HepG2 (cell line): ENCODE data around the gene CYP2A7. TPM values are rescaled to one million over a fixed set of nuclear protein-coding genes. Genes with fewer than 3 reads are reported as not detected.

Source experiments
- ATAC-seq: fragments of 200-7000 bp; cut with Tn5 transposase; 3 replicates; pipeline ENCODE4 v1.9.1; 2020; ENCODE audit warnings: mild to moderate bottlenecking, moderate library complexity
- BruUV-seq: library from RNA; stranded (reverse); fragments of 400-500 nt; replicated peaks from 2 replicates; lab custom pipeline; 2021; lab: Mats Ljungman, UMichigan
- CTCF ChIA-PET: fragments of 300-600 bp; formaldehyde crosslinking; extraction: SDS; loops from one replicate; lab custom pipeline; 2021; ENCODE audit warnings: low total read pairs, inconsistent platforms, low intra/inter-chr PET ratio; lab: Yijun Ruan, JAX
- POLR2A ChIA-PET: fragments of 350-600 bp; sonication (Branson Sonifier 250); formaldehyde crosslinking; loops from one replicate; lab custom pipeline; 2020; ENCODE audit warnings: antibody characterized with exemption, inconsistent platforms; lab: Yijun Ruan, JAX
- DNase-seq: peaks from one replicate; pipeline ENCODE4 v3.0.0-alpha.2; 2015; ENCODE audit warnings: low spot score
- FAIRE-seq: peaks from 3 replicates; lab custom pipeline; 2011; peaks lifted over from hg19 to GRCh38; lab: Jason Lieb, UNC
- H2AFZ ChIP-seq: one replicate; pipeline ENCODE4 v1.6.1; 2011; ENCODE audit warnings: low read length, inconsistent platforms
- H3K27ac ChIP-seq: fragments of 300-600 bp; 3 replicates; pipeline ENCODE4 v1.8.0; 2011; ENCODE audit warnings: mixed run types, mild to moderate bottlenecking, mixed read lengths, low read length, inconsistent platforms; ENCODE audit not compliant: insufficient read depth; ENCODE audit errors: extremely low read length
- H3K27me3 ChIP-seq, 2 experiments: fragments of 200-600 bp in 1 of 2; 2 replicates in 1 of 2; 3 replicates in 1 of 2; pipeline versions ENCODE4 v1.6.0 to v1.8.0; 2011; ENCODE audit warnings: low read length in 2 of 2, mild to moderate bottlenecking in 2 of 2, moderate library complexity in 2 of 2, inconsistent platforms in 1 of 2; ENCODE audit not compliant: insufficient read depth in 2 of 2, control insufficient read depth in 1 of 2
- H3K36me3 ChIP-seq, 2 experiments: fragments of 200-600 bp in 1 of 2; replicated peaks in 1 of 2; 2 replicates in 1 of 2; 3 replicates in 1 of 2; pipeline versions ENCODE4 v1.5.1 to v1.8.0; 2011; ENCODE audit warnings: low read length in 2 of 2, inconsistent platforms in 1 of 2; ENCODE audit not compliant: insufficient read depth in 2 of 2, control insufficient read depth in 1 of 2
- H3K4me1 ChIP-seq: 2 replicates; pipeline ENCODE4 v1.5.1; 2012; ENCODE audit warnings: low read length, inconsistent platforms; ENCODE audit not compliant: insufficient read depth
- H3K4me2 ChIP-seq: 2 replicates; pipeline ENCODE4 v1.6.0; 2011; ENCODE audit warnings: low read depth, low read length, inconsistent platforms
- H3K4me3 ChIP-seq, 3 experiments: fragments of 200-600 bp in 1 of 3; sonication (generic), shearing (Covaris generic) in 1 of 3; replicated peaks in 1 of 3; 2 replicates each; pipeline ENCODE4 v1.5.1; 2011 to 2016; ENCODE audit warnings: low read length in 3 of 3, inconsistent platforms in 2 of 3, low read depth in 2 of 3, mild to moderate bottlenecking in 2 of 3, control low read depth in 1 of 3, mixed read lengths in 1 of 3; ENCODE audit not compliant: insufficient read depth in 1 of 3
- H3K79me2 ChIP-seq: one replicate; pipeline ENCODE4 v1.6.1; 2011; ENCODE audit warnings: low read length, inconsistent platforms; ENCODE audit not compliant: insufficient read depth
- H3K9ac ChIP-seq: 2 replicates; pipeline ENCODE4 v1.6.0; 2011; ENCODE audit warnings: mild to moderate bottlenecking, low read depth, low read length, inconsistent platforms; ENCODE audit not compliant: insufficient read depth
- H3K9me3 ChIP-seq: 2 replicates; pipeline ENCODE4 v1.5.1; 2012; ENCODE audit warnings: mild to moderate bottlenecking, low read length
- H4K20me1 ChIP-seq: 2 replicates; pipeline ENCODE4 v1.6.0; 2011; ENCODE audit warnings: inconsistent platforms, mild to moderate bottlenecking, low read length, moderate library complexity; ENCODE audit not compliant: insufficient read depth
- BORCS8-MEF2B ChIP-seq: sonication (generic); formaldehyde crosslinking; IDR thresholded peaks from 2 replicates; pipeline ENCODE4 v1.8.0; 2022; ENCODE audit warnings: mild to moderate bottlenecking, missing genetic modification reagents
- DMTF1 ChIP-seq: sonication (generic); formaldehyde crosslinking; IDR thresholded peaks from 2 replicates; pipeline ENCODE4 v1.4.0; 2020; ENCODE audit warnings: mild to moderate bottlenecking, missing genetic modification reagents
- MAFG ChIP-seq: sonication (generic); formaldehyde crosslinking; IDR thresholded peaks from 2 replicates; pipeline ENCODE4 v1.5.1; 2020; ENCODE audit warnings: mild to moderate bottlenecking, missing genetic modification reagents
- MBNL3 ChIP-seq: fragments of 250-450 bp; sonication (Bioruptor Pico); conservative IDR thresholded peaks from 2 replicates; pipeline ENCODE4 v1.8.0; 2022; ENCODE audit warnings: mild to moderate bottlenecking, inconsistent platforms
- NONO ChIP-seq, 2 experiments: fragments of 450-650 bp in 1 of 2; sonication (generic) in 1 of 2; formaldehyde crosslinking in 1 of 2; IDR thresholded peaks in 1 of 2; conservative IDR thresholded peaks in 1 of 2; 2 replicates each; pipeline versions ENCODE4 v1.6.1 to v1.8.0; 2017 to 2022; ENCODE audit warnings: mild to moderate bottlenecking in 1 of 2, missing genetic modification reagents in 1 of 2, moderate library complexity in 1 of 2
- SP1 ChIP-seq, 2 experiments: fragments of 450-650 bp in 1 of 2; sonication (generic) in 1 of 2; formaldehyde crosslinking in 1 of 2; IDR thresholded peaks; 2 replicates each; pipeline versions ENCODE4 v1.4.0 to v1.6.1; 2016 to 2020; ENCODE audit warnings: missing genetic modification reagents in 1 of 2
- SRY ChIP-seq: sonication (generic); formaldehyde crosslinking; IDR thresholded peaks from 2 replicates; pipeline ENCODE4 v1.8.0; 2022; ENCODE audit warnings: mild to moderate bottlenecking, missing genetic modification reagents
- SSRP1 ChIP-seq: IDR thresholded peaks from 2 replicates; pipeline ENCODE4 v1.6.1; 2016; ENCODE audit warnings: control low read depth
- TRIM22 ChIP-seq: fragments of 450-650 bp; IDR thresholded peaks from 2 replicates; pipeline ENCODE4 v1.6.1; 2017
- XBP1 ChIP-seq: sonication (generic); formaldehyde crosslinking; IDR thresholded peaks from 2 replicates; pipeline ENCODE4 v1.5.0; 2020; ENCODE audit warnings: missing genetic modification reagents
- ZMAT5 ChIP-seq: sonication (generic); formaldehyde crosslinking; IDR thresholded peaks from 2 replicates; pipeline ENCODE4 v1.5.0; 2020; ENCODE audit warnings: mild to moderate bottlenecking, low read depth, missing genetic modification reagents, borderline replicate concordance
- ZNF224 ChIP-seq: sonication (generic); formaldehyde crosslinking; IDR thresholded peaks from 2 replicates; pipeline ENCODE4 v1.5.0; 2020; ENCODE audit warnings: mild to moderate bottlenecking, missing genetic modification reagents
- ZNF331 ChIP-seq: sonication (generic); formaldehyde crosslinking; IDR thresholded peaks from 2 replicates; pipeline ENCODE4 v1.4.0; 2020; ENCODE audit warnings: missing genetic modification reagents
- ZNF414 ChIP-seq: sonication (generic); formaldehyde crosslinking; IDR thresholded peaks from 2 replicates; pipeline ENCODE4 v1.5.0; 2020; ENCODE audit warnings: missing genetic modification reagents
- WGBS: methylation state at CpG from one replicate; pipeline ENCODE4 v1.1.6; 2017; ENCODE audit warnings: low lambda C conversion rate; 5-methylcytosine and 5-hydroxymethylcytosine counted together
- in situ Hi-C: cut with HindIII; loops from 2 replicates; pipeline ENCODE4 v1.10.0; 2017; ENCODE audit warnings: low pct_unique_long_range_greater_than_20kb; ENCODE audit not compliant: extremely low pct_ligation_motif_present
- intact Hi-C: fragments of 100-400 bp; cut with micrococcal nuclease; formaldehyde crosslinking; loops from one replicate; pipeline ENCODE4 v1.10.0; 2022; ENCODE audit not compliant: unreplicated experiment
- polyA plus RNA-seq, 8 experiments: library from polyadenylated mRNA; depleted of rRNA in 3 of 8; stranded (reverse) in 7 of 8; unstranded in 1 of 8; fragments of >200 nt; fragmentation: Illumina TruSeq in 4 of 8; extraction: Trizol in 4 of 8; gene quantifications; 2 replicates each; pipeline versions ENCODE4 v1.2.1 to v1.2.3, GENCODE V29; 2011 to 2016; ENCODE audit warnings: low read depth in 4 of 8, missing spikeins in 1 of 8, mixed read lengths in 1 of 8; ENCODE audit not compliant: insufficient read depth in 1 of 8
- total RNA-seq, 5 experiments: library from RNA; depleted of rRNA; stranded (reverse); fragments of >200 nt; fragmentation: Illumina TruSeq; extraction: Trizol; gene quantifications; 2 replicates each; pipeline ENCODE4 v1.2.3, GENCODE V29; 2016; ENCODE audit warnings: low read depth in 1 of 5

Gene CYP2A7
- total and polyA plus RNA-seq, 2 of the 13 experiments (the other 11 are each of a cell fraction or from before 2014, with no cell fraction given) = not detected

GRCh38 chr19:40872209-40872608, 9.8 kb downstream of the CYP2A7 start:
- CTCF ChIA-PET = no interaction called here
- DNase-seq (no peak), FAIRE-seq (no peak), ATAC-seq (no peak)
- in situ Hi-C loops (no loop called here), intact Hi-C loops (no loop called here)
- Histone ChIP-seq H3K4me2 (no peak overlapping the region), H3K27me3 (no peaks in the 10 kb centered on the region; a peak in 1 of 5 replicates), H3K79me2 (no peaks in the 10 kb centered on the region), H2AFZ (no peak overlapping the region), H3K27ac (no peak overlapping the region), H4K20me1 (no peaks in the 10 kb centered on the region), H3K4me1 (no peaks in the 10 kb centered on the region), H3K9ac (no peak overlapping the region), H3K4me3 (no peak overlapping the region), H3K9me3 (no peaks in the 10 kb centered on the region), H3K36me3 (no peaks in the 10 kb centered on the region)
- no TSS peak for BruUV-seq
- POLR2A ChIA-PET = no interaction called here
- WGBS = 56% methylated on average over 2 of the region's 2 CpGs
- no peak for TF ChIP-seq NONO (IDR thresholded peaks at IDR 0.05)
- no peak for TF ChIP-seq NONO (CRISPR knock-in tag; conservative IDR thresholded peaks at IDR 0.05)
- no peak for TF ChIP-seq SP1 (IDR thresholded peaks at IDR 0.05)
- TF ChIP-seq SP1 (CRISPR knock-in tag; IDR thresholded peaks at IDR 0.05) = no peak
- TF ChIP-seq ZMAT5 (CRISPR knock-in tag) = no peak
- no peak for TF ChIP-seq MAFG (CRISPR knock-in tag)
- no peak for TF ChIP-seq SRY (CRISPR knock-in tag)
- TF ChIP-seq ZNF224 = no peak
- TF ChIP-seq MBNL3 (CRISPR knock-in tag) = no peak
- TF ChIP-seq ZNF414 (CRISPR knock-in tag) = no peak
- no peak for TF ChIP-seq BORCS8-MEF2B (CRISPR knock-in tag)
- no peak for TF ChIP-seq DMTF1 (CRISPR knock-in tag)
- no peak for TF ChIP-seq SSRP1
- no peak for TF ChIP-seq TRIM22
- no peak for TF ChIP-seq ZNF331 (CRISPR knock-in tag)
- TF ChIP-seq XBP1 = no peak
